Measurements from ENCODE around the gene TRPM6. TPM values are rescaled to one million over a fixed set of nuclear protein-coding genes. Genes with fewer than 3 reads are reported as not detected.
A peak's percentile ranks its signal among the peaks of the same experiment; 100 is the strongest.

Gene TRPM6
- total RNA-seq, 1 experiment from 2014 or later = not detected

DNA sequence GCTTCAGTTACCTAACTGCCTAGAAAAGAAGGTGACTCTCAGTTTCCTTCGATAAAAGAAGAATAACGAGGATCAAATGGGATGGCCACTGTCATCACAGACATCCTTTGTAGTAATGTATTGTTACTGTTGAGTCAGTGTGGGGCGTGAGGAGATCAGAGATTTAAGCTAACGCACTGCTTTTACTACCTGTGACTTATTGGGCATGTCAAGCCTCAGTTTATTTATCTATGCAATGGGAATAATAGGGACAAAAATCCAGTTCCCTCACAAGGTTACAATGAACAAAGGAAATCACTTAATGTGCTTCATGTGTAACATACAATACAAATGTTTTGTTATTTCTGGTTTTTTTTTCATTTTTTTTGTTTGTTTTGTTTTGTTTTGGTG, 255 bp upstream of the TRPM6 start:
- ChIA-PET CTCF (no interaction called here), POLR2A (ENCODE audit: unreplicated experiment) (no interaction called here)
- no peaks in the 10 kb centered on the region for H3K9me2 ChIP-seq (replicated peaks; ENCODE audit: low read length)
- peak overlapping the region; percentile 57 for H3K4me2 ChIP-seq (ENCODE audit: low read length)
- H3K4me1 ChIP-seq (ENCODE audit: insufficient read depth, low read length) = no peaks in the 10 kb centered on the region
- DNase-seq (no peak), ATAC-seq (no peak)
- no peak overlapping the region for H3K27ac ChIP-seq (ENCODE audit: low read length)
- TF ChIP-seq, protein P1, sequence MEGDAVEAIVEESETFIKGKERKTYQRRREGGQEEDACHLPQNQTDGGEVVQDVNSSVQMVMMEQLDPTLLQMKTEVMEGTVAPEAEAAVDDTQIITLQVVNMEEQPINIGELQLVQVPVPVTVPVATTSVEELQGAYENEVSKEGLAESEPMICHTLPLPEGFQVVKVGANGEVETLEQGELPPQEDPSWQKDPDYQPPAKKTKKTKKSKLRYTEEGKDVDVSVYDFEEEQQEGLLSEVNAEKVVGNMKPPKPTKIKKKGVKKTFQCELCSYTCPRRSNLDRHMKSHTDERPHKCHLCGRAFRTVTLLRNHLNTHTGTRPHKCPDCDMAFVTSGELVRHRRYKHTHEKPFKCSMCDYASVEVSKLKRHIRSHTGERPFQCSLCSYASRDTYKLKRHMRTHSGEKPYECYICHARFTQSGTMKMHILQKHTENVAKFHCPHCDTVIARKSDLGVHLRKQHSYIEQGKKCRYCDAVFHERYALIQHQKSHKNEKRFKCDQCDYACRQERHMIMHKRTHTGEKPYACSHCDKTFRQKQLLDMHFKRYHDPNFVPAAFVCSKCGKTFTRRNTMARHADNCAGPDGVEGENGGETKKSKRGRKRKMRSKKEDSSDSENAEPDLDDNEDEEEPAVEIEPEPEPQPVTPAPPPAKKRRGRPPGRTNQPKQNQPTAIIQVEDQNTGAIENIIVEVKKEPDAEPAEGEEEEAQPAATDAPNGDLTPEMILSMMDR (conservative IDR thresholded peaks at IDR 0.05; ENCODE audit: low read depth, low read length) = no peak
- TF ChIP-seq EZH2 (IDR thresholded peaks at IDR 0.05; ENCODE audit: low read length, unreplicated experiment) (no peak), EZH2phosphoT487 (IDR thresholded peaks at IDR 0.05; ENCODE audit: borderline replicate concordance, low read length) (no peak)
- peak overlapping the region; percentile 65 for H2AFZ ChIP-seq (ENCODE audit: low read length)
- BruUV-seq (replicated peaks) = no TSS peak
- H3K4me3 ChIP-seq (ENCODE audit: low read length) = peak overlapping the region; percentile 61; the same call in 1 of the 2 replicates
- no peaks in the 10 kb centered on the region for H4K20me1 ChIP-seq (ENCODE audit: low read length)
- H3K27me3 ChIP-seq (ENCODE audit: low read length) = peaks cover 27% of the 10 kb centered on the region
- no peak overlapping the region for H3K9ac ChIP-seq (ENCODE audit: low read length)
- no peaks in the 10 kb centered on the region for H3K36me3 ChIP-seq (ENCODE audit: low read depth, low read length)
- intact Hi-C loops (cut with micrococcal nuclease) = no loop called here
- no peaks in the 10 kb centered on the region for H3F3A ChIP-seq (ENCODE audit: low read length, unreplicated experiment)
- no peaks in the 10 kb centered on the region for H3K79me2 ChIP-seq (ENCODE audit: low read length)
- no peaks in the 10 kb centered on the region for H3K9me3 ChIP-seq (ENCODE audit: low read length)

DNA sequence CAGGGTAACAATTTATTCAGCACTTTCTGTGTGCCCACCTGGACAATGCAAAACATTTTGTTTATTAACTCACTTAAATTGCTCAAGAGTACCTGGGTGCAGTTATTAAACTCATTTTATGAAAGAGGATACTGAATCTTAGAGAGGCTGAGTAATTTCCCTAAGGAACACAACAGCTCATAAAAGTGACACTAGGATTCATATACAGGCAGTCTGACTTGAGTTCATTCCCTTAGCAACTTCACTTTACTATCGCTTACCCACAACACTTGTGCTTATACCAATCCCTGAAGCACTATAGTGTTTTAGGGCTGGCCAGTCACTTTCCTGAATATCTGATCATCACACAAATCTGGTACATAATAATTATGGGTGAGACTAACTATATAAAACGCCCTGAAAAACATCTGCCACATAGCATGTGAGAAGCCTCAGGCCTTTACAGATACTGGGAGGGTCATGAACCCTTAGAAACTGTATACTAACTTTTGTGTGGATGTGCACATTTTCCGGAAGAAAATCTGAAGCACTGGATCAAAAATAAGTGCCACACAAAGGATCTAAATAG, 11.3 kb downstream of the TRPM6 start:
- Histone ChIP-seq H3K9ac (ENCODE audit: low read length) (no peak overlapping the region), H3K9me3 (ENCODE audit: low read length) (no peaks in the 10 kb centered on the region), H3K9me2 (replicated peaks; ENCODE audit: low read length) (no peaks in the 10 kb centered on the region), H4K20me1 (ENCODE audit: low read length) (no peaks in the 10 kb centered on the region), H3K36me3 (ENCODE audit: low read depth, low read length) (no peaks in the 10 kb centered on the region), H3K79me2 (ENCODE audit: low read length) (no peaks in the 10 kb centered on the region), H3F3A (ENCODE audit: low read length, unreplicated experiment) (no peaks in the 10 kb centered on the region), H3K4me2 (ENCODE audit: low read length) (no peak overlapping the region), H2AFZ (ENCODE audit: low read length) (no peak overlapping the region), H3K4me3 (ENCODE audit: low read length) (no peak overlapping the region), H3K4me1 (ENCODE audit: insufficient read depth, low read length) (no peaks in the 10 kb centered on the region), H3K27me3 (ENCODE audit: low read length) (no peaks in the 10 kb centered on the region), H3K27ac (ENCODE audit: low read length) (no peak overlapping the region)
- TF ChIP-seq, protein P1 (conservative IDR thresholded peaks at IDR 0.05; ENCODE audit: low read depth, low read length) = no peak
- no TSS peak for BruUV-seq (replicated peaks)
- ATAC-seq (no peak), DNase-seq (no peak)
- intact Hi-C loops (cut with micrococcal nuclease) = no loop called here
- CTCF ChIA-PET = no interaction called here
- POLR2A ChIA-PET (ENCODE audit: unreplicated experiment) = no interaction called here

DNA sequence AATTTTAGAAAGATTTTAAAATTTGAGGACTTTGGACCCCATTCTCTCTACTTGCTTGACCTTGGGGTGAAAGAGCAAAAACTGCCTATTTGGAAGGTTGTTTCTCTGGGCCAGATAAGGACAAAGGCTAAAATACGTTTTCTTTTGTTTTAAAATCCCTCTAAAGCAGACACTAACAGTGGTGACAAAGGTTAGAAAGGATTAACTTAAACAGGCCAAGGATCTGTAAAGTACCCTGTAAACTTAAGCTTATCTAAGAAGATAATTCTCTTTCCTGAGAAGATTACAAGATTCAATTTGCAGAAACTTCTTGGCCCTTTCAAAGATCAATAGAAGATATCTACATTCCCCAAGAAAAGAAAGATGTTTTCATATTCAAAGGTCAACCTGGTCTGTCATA, 12.1 kb downstream of the TRPM6 start:
- Histone ChIP-seq H3K79me2 (ENCODE audit: low read length) (no peaks in the 10 kb centered on the region), H3K27me3 (ENCODE audit: low read length) (no peaks in the 10 kb centered on the region), H2AFZ (ENCODE audit: low read length) (no peak overlapping the region), H3K9me3 (ENCODE audit: low read length) (no peaks in the 10 kb centered on the region), H3K4me2 (ENCODE audit: low read length) (no peak overlapping the region), H3K27ac (ENCODE audit: low read length) (no peak overlapping the region), H3K9ac (ENCODE audit: low read length) (no peak overlapping the region), H3K36me3 (ENCODE audit: low read depth, low read length) (no peaks in the 10 kb centered on the region), H4K20me1 (ENCODE audit: low read length) (no peaks in the 10 kb centered on the region), H3F3A (ENCODE audit: low read length, unreplicated experiment) (no peaks in the 10 kb centered on the region), H3K4me3 (ENCODE audit: low read length) (no peak overlapping the region), H3K9me2 (replicated peaks; ENCODE audit: low read length) (no peaks in the 10 kb centered on the region), H3K4me1 (ENCODE audit: insufficient read depth, low read length) (no peaks in the 10 kb centered on the region)
- no peak for DNase-seq
- TF ChIP-seq EZH2 (IDR thresholded peaks at IDR 0.05; ENCODE audit: low read length, unreplicated experiment) (no peak), EZH2phosphoT487 (IDR thresholded peaks at IDR 0.05; ENCODE audit: borderline replicate concordance, low read length) (no peak)
- TF ChIP-seq, protein P1 (conservative IDR thresholded peaks at IDR 0.05; ENCODE audit: low read depth, low read length) = no peak
- intact Hi-C loops (cut with micrococcal nuclease) = no loop called here
- ATAC-seq = no peak
- POLR2A ChIA-PET (ENCODE audit: unreplicated experiment) = no interaction called here
- BruUV-seq (replicated peaks) = no TSS peak
- CTCF ChIA-PET = no interaction called here

Data from PC-3 (cell line).